ENCODE measurements around the gene OR1D5. TPM values are rescaled to one million over a fixed set of nuclear protein-coding genes. Genes with fewer than 3 reads are reported as not detected.
A peak's percentile ranks its signal among the peaks of the same experiment; 100 is the strongest.

OR1D5 gene
- total RNA-seq, 1 experiment from 2014 or later, result not detected

DNA sequence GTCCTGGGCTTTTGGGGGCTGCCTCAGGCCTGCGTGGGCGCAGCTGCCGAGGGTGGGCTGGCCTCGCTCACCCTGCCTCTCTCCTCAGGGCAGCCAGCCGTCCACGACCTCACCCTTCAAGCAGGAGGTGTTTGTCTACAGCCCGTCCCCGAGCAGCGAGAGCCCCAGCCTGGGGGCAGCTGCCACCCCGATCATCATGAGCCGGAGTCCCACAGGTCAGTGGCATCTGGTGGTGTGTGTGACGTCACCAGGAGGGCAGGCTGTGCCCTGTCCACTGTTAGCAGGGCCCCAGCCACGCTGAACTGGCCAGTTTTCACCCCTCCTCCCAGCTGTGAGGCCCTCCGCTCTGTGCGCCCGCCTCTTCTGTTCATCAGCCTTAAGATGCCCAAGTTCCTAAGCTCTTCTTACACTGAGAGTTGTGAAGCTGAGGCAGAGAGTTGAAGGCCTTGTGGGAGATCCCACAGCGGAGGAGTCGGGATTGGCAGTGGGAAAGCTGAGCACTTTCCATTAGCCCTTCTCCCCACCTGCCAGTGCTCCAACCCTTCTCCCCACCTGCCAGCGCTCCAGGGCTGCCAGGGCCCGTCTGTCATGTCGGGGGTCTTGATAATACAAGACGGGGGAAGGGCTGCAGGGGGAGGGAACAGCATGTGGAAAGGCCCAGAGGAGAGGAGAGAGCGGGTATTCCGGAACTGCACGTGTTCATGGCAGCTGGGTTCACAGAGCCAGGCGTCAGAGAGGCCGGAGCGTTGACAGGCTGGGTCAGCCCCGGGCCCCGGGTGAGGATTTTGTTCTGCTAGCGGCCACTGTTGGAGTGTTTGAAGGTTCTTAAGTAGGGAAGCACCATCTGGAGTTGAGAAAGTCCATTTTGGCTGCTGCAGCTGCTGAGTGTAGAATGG lies 36.3 kb downstream of the OR1D5 start:
- Histone ChIP-seq H3K14ac (ENCODE audit: insufficient read depth, low read length) (no peak overlapping the region), H2BK20ac (ENCODE audit: low read depth, low read length, poor library complexity, severe bottlenecking) (no peak overlapping the region), H2BK120ac (ENCODE audit: low read depth, low read length, poor library complexity, severe bottlenecking) (no peak overlapping the region), H3K9me3 (ENCODE audit: control insufficient read depth, low read depth, low read length) (no peaks in the 10 kb centered on the region), H3K23me2 (ENCODE audit: insufficient read length, low read depth, low read length, poor library complexity, severe bottlenecking) (no peaks in the 10 kb centered on the region), H3K79me1 (ENCODE audit: insufficient read depth, low read depth, low read length, poor library complexity, severe bottlenecking) (no peaks in the 10 kb centered on the region), H3K27ac (ENCODE audit: insufficient read length, low read depth, low read length) (no peak overlapping the region), H2BK15ac (ENCODE audit: low read depth, low read length) (no peak overlapping the region), H2BK5ac (ENCODE audit: insufficient read length, low read length) (no peak overlapping the region), H3K79me2 (ENCODE audit: insufficient read depth, low read length) (no peaks in the 10 kb centered on the region), H2AK5ac (ENCODE audit: insufficient read length, low read length) (no peak overlapping the region), H4K5ac (ENCODE audit: insufficient read length, low read depth, low read length) (no peak overlapping the region), H4K91ac (ENCODE audit: insufficient read length, low read depth, low read length) (no peak overlapping the region), H3K4ac (ENCODE audit: low read depth, low read length) (no peak overlapping the region), H3K23ac (ENCODE audit: insufficient read length, low read depth, low read length) (no peak overlapping the region), H3K18ac (ENCODE audit: insufficient read length, low read depth, low read length) (no peak overlapping the region), H3K9ac (ENCODE audit: extremely low read depth, insufficient read length, low read length) (no peak overlapping the region), H2BK12ac (ENCODE audit: insufficient read length, low read depth, low read length) (no peak overlapping the region), H3K27me3 (ENCODE audit: insufficient read depth, low read length) (no peaks in the 10 kb centered on the region), H2AFZ (ENCODE audit: low read length) (no peak overlapping the region), H3K4me2 (ENCODE audit: insufficient read depth, insufficient read length, low read length) (no peak overlapping the region), H3K56ac (ENCODE audit: insufficient read length, low read depth, low read length) (no peak overlapping the region), H4K8ac (replicated peaks; ENCODE audit: insufficient read length, low read depth, low read length) (no peak overlapping the region), H4K20me1 (ENCODE audit: control insufficient read depth, insufficient read depth, insufficient read length) (no peaks in the 10 kb centered on the region), H3T11ph (ENCODE audit: low read length) (no peak overlapping the region), H3K4me1 (ENCODE audit: insufficient read depth, low read length) (no peaks in the 10 kb centered on the region)
- Mint-ChIP-seq H3K36me3 (ENCODE audit: insufficient read depth in 1 of 3, low read depth in 3 of 3) (peaks cover 27 to 50% (median 43%) of the 10 kb centered on the region in 3 experiments), H3K4me3 (no peak overlapping the region), H3K27me3 (ENCODE audit: low read depth) (no peaks in the 10 kb centered on the region), H3K27ac (no peak overlapping the region), H3K4me1 (no peaks in the 10 kb centered on the region), H3K9me3 (peaks cover 13 to 17% of the 10 kb centered on the region in 2 experiments)
- TF ChIP-seq, protein P1, sequence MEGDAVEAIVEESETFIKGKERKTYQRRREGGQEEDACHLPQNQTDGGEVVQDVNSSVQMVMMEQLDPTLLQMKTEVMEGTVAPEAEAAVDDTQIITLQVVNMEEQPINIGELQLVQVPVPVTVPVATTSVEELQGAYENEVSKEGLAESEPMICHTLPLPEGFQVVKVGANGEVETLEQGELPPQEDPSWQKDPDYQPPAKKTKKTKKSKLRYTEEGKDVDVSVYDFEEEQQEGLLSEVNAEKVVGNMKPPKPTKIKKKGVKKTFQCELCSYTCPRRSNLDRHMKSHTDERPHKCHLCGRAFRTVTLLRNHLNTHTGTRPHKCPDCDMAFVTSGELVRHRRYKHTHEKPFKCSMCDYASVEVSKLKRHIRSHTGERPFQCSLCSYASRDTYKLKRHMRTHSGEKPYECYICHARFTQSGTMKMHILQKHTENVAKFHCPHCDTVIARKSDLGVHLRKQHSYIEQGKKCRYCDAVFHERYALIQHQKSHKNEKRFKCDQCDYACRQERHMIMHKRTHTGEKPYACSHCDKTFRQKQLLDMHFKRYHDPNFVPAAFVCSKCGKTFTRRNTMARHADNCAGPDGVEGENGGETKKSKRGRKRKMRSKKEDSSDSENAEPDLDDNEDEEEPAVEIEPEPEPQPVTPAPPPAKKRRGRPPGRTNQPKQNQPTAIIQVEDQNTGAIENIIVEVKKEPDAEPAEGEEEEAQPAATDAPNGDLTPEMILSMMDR (conservative IDR thresholded peaks at IDR 0.05), result no peak
- no CpG with 5 or more reads among the region's 31 CpGs for WGBS (ENCODE audit: extremely low coverage, insufficient read length, low lambda C conversion rate)
- DNase-seq, result peak; percentile 27

Data from H9 (cell line).